ENCODE results near the gene PRSS48.

Gene PRSS48

DNA sequence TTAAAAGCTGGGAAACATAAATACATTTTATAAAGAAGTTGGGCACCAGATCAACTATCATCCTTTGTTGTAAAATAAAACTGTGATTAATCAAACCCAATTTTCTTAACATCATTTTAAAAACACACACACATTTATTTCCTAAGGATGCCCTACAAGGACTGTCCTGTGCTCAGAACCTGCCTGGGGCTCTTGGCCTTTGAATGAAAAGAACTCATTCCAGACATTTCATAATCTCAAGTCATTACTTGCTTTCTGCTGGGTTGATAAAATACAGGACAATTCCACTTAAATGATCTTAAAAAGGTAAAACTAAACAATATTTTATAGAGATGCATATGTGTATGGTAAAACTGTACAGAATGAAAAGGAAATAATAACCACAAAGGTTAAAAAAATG lies 45.6 kb downstream of the PRSS48 start:
- TF ChIP-seq, protein P1, sequence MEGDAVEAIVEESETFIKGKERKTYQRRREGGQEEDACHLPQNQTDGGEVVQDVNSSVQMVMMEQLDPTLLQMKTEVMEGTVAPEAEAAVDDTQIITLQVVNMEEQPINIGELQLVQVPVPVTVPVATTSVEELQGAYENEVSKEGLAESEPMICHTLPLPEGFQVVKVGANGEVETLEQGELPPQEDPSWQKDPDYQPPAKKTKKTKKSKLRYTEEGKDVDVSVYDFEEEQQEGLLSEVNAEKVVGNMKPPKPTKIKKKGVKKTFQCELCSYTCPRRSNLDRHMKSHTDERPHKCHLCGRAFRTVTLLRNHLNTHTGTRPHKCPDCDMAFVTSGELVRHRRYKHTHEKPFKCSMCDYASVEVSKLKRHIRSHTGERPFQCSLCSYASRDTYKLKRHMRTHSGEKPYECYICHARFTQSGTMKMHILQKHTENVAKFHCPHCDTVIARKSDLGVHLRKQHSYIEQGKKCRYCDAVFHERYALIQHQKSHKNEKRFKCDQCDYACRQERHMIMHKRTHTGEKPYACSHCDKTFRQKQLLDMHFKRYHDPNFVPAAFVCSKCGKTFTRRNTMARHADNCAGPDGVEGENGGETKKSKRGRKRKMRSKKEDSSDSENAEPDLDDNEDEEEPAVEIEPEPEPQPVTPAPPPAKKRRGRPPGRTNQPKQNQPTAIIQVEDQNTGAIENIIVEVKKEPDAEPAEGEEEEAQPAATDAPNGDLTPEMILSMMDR (IDR thresholded peaks at IDR 0.05): no peak
- Mint-ChIP-seq H3K4me1 (peaks cover 53% of the 10 kb centered on the region), H3K4me3 (peak overlapping the region; percentile 88), H3K9me3 (peaks cover 4% of the 10 kb centered on the region), H3K36me3 (ENCODE audit: low read depth) (peaks cover 19% of the 10 kb centered on the region), H3K27ac (peak overlapping the region; percentile 40), H3K27me3 (ENCODE audit: low read depth, poor library complexity) (no peaks in the 10 kb centered on the region)
- DNase-seq: no peak

DNA sequence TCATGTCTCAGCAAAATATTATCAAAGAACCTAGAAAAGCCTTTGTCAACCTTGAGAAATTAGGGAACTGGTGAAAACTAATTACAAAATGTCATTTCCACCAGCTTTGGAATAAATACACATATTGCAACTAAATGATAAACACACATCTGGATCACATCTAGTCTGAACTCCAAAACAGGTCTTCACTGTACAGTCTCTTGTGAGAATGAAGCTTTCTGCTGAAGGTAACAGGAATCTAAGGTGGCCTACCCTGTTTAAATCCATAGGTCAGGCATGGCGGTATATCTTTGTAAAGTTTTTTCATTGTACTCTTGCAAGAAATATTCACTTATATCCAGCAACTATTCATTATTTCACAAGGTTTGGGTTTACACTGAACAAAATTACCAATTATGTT lies 46.7 kb downstream of the PRSS48 start:
- Mint-ChIP-seq H3K27ac (peak overlapping the region; percentile 34), H3K36me3 (ENCODE audit: low read depth) (peaks cover 19% of the 10 kb centered on the region), H3K27me3 (ENCODE audit: low read depth, poor library complexity) (no peaks in the 10 kb centered on the region), H3K4me1 (peaks cover 53% of the 10 kb centered on the region), H3K9me3 (peaks cover 4% of the 10 kb centered on the region), H3K4me3 (peak overlapping the region; percentile 88)
- TF ChIP-seq, protein P1 (IDR thresholded peaks at IDR 0.05): no peak
- no peak for DNase-seq

DNA sequence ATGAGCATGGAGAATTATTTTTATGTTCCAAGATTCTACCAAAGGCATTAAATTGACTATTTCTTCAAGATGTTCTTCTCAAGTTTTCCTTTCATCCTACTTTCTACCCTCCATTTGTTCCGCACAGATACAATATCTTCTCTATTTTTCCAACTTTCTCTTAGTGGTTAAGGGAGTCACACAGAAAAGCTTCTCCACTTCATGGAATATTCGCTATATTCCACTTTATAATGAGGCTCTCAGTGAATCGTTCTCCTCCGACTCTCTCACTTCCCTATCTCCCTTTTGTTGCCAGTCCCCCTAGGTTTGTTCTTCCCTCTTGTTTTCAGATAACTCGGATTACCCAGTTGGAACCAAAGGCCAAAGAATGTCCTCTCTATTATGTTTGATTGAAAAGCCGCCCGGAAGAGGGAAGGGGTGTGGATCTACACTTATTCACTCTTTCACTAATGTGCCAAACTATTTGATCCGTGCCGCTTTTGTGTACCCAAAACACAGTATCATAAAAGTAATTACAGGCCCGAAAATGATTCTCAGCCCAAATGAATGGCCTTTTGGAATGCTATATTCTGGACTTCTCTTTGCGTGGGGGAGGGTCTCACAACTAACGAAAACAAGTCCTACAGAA lies 47.3 kb downstream of the PRSS48 start:
- TF ChIP-seq, protein P1 (IDR thresholded peaks at IDR 0.05): no peak
- Mint-ChIP-seq H3K27me3 (ENCODE audit: low read depth, poor library complexity) (no peaks in the 10 kb centered on the region), H3K4me1 (peaks cover 53% of the 10 kb centered on the region), H3K36me3 (ENCODE audit: low read depth) (peaks cover 19% of the 10 kb centered on the region), H3K4me3 (peak overlapping the region; percentile 88), H3K27ac (peak overlapping the region; percentile 97), H3K9me3 (peaks cover 4% of the 10 kb centered on the region)
- DNase-seq: peak; percentile 6

DNA sequence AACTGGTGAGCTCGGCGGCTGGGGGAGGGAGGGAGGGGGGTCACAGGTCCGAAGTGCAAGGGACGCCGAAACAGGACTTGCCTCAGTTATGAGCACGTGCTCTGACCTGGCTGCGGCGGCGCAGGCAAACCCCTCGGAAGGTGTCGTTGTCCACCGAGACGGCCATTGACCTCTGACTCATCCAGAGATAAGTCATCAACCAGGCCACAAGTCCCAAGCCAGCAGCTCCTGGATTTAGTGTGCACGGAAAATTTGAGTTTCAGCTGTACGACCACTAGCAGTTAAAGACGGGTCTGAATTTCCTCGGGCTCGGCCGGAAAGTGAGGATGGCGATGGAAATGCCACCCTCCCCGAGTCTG lies 47.8 kb downstream of the PRSS48 start:
- TF ChIP-seq, protein P1 (IDR thresholded peaks at IDR 0.05): no peak
- H3K9me3 Mint-ChIP-seq: peaks cover 4% of the 10 kb centered on the region
- peak overlapping the region; percentile 97 for H3K27ac Mint-ChIP-seq
- peaks cover 15% of the 10 kb centered on the region for H3K36me3 Mint-ChIP-seq (ENCODE audit: low read depth)
- peak overlapping the region; percentile 88 for H3K4me3 Mint-ChIP-seq
- no peaks in the 10 kb centered on the region for H3K27me3 Mint-ChIP-seq (ENCODE audit: low read depth, poor library complexity)
- peaks cover 53% of the 10 kb centered on the region for H3K4me1 Mint-ChIP-seq
- DNase-seq: peak; percentile 50

DNA sequence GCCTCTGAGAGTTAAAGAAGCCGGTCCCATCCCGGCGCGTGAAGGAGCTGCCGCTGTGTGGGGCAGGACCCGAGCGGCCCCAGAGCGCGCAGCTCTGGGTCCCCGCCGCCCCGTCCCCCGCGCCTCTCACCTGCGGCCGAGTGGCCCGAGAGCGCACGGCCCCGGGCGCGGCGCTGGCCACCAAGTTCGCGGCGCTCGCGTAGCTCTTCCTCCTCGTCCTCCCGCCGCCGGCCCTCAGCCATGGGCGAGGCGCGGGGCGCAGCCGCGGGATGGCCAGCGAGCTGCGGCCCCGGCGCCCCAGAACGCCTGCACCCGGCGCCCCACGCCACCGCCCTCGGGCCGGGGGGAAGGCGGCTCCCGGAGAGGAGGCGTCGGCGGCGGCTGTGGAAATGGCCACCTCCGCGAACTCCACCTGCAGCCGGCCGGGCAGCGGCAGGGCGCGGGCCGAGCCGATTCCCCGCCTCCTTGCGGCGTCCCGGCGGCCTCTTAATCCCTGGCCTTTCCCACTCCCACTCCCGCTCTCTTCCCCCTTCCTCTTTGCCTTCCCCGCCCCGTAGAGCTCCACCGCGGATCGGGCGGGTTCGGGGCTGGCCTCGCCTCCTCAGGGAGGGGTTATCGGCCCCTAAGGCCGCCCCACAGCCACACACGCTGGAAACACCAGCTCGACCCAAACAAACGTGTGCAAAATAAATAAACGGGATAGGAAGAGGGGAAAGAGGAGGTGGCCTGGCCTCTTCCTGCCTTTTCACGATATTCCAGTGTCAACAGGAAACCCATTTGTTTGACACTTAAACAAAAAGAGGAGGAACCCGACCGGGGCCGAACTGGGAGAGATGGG lies 48.4 kb downstream of the PRSS48 start, which contains the start of gene SH3D19:
TSS of gene SH3D19 (minus strand) at position 495 of the 838 bp plus-strand sequence. CDS start at position 242, 253 bp downstream.
- H3K4me1 Mint-ChIP-seq: peaks cover 50% of the 10 kb centered on the region
- H3K27ac Mint-ChIP-seq: peak within 1 kb of the TSS; percentile 98
- H3K4me3 Mint-ChIP-seq: peak within 1 kb of the TSS; percentile 91
- TF ChIP-seq, protein P1 (IDR thresholded peaks at IDR 0.05): no peak
- H3K9me3 Mint-ChIP-seq: peaks cover 4% of the 10 kb centered on the region
- peak; percentile 67 for DNase-seq
- no peaks in the 10 kb centered on the region for H3K27me3 Mint-ChIP-seq (ENCODE audit: low read depth, poor library complexity)
- H3K36me3 Mint-ChIP-seq (ENCODE audit: low read depth): peaks cover 10% of the 10 kb centered on the region

All from nephron progenitor cell (in vitro differentiated cells).